Liver (tissue), 9 donors: ENCODE results near the gene CRAMP1. TPM values are rescaled to one million over a fixed set of nuclear protein-coding genes. Genes with fewer than 3 reads are reported as not detected.

Experiments
- DNase-seq: peaks from one replicate; pipeline ENCODE4 v3.0.0-alpha.2; 2017; ENCODE audit warnings: low spot score
- H3K27ac ChIP-seq, 2 donors: one replicate each; pipeline ENCODE4 v1.7.0; 2013; ENCODE audit warnings: inconsistent platforms in 2 of 2, low read length in 2 of 2, control low read depth in 1 of 2, low read depth in 1 of 2, mild to moderate bottlenecking in 1 of 2
- H3K27me3 ChIP-seq, 4 donors: one replicate each; pipeline versions ENCODE4 v1.6.1 to v1.7.0; 2013; ENCODE audit warnings: low read length in 3 of 4, inconsistent platforms in 1 of 4, mild to moderate bottlenecking in 1 of 4, moderate library complexity in 1 of 4; ENCODE audit not compliant: control insufficient read depth in 4 of 4, insufficient read depth in 4 of 4
- H3K36me3 ChIP-seq, 4 donors: one replicate each; pipeline versions ENCODE4 v1.6.1 to v1.7.0; 2013; ENCODE audit warnings: low read length in 3 of 4, mild to moderate bottlenecking in 3 of 4, low read depth in 1 of 4, moderate library complexity in 1 of 4; ENCODE audit not compliant: control insufficient read depth in 4 of 4, insufficient read depth in 3 of 4
- H3K4me1 ChIP-seq, 4 donors: one replicate each; pipeline versions ENCODE4 v1.6.1 to v1.7.0; 2013; ENCODE audit warnings: low read length in 3 of 4, mild to moderate bottlenecking in 3 of 4, moderate library complexity in 1 of 4; ENCODE audit not compliant: control insufficient read depth in 4 of 4, insufficient read depth in 4 of 4
- H3K4me3 ChIP-seq, 3 donors: one replicate each; pipeline versions ENCODE4 v1.6.1 to v1.7.0; 2013; ENCODE audit warnings: low read length in 3 of 3, control low read depth in 1 of 3, low read depth in 1 of 3, mild to moderate bottlenecking in 1 of 3
- H3K9ac ChIP-seq, 2 donors: one replicate each; pipeline ENCODE4 v1.7.0; 2013; ENCODE audit warnings: low read length in 2 of 2, mild to moderate bottlenecking in 2 of 2, moderate library complexity in 2 of 2, control low read depth in 1 of 2, low read depth in 1 of 2
- H3K9me3 ChIP-seq, 4 donors: one replicate each; pipeline versions ENCODE4 v1.6.1 to v1.7.0; 2013; ENCODE audit warnings: low read length in 3 of 4; ENCODE audit not compliant: control insufficient read depth in 4 of 4
- EGR1 ChIP-seq, 2 donors: IDR thresholded peaks; 2 replicates each; pipeline ENCODE4 v1.6.1; 2016 to 2018; ENCODE audit warnings: antibody characterized with exemption in 2 of 2, low read depth in 2 of 2
- FOXA1 ChIP-seq: IDR thresholded peaks from 2 replicates; pipeline ENCODE4 v1.6.1; 2016; ENCODE audit warnings: antibody characterized with exemption
- GABPA ChIP-seq, 2 donors: IDR thresholded peaks in 1 of 2; conservative IDR thresholded peaks in 1 of 2; 2 replicates each; pipeline ENCODE4 v1.6.1; 2016; ENCODE audit warnings: antibody characterized with exemption in 2 of 2, mild to moderate bottlenecking in 1 of 2, moderate library complexity in 1 of 2
- HNF4A ChIP-seq, 2 donors: conservative IDR thresholded peaks; 2 replicates each; pipeline ENCODE4 v1.6.1; 2016; ENCODE audit warnings: antibody characterized with exemption in 2 of 2, mild to moderate bottlenecking in 2 of 2
- HNF4G ChIP-seq: IDR thresholded peaks from 2 replicates; pipeline ENCODE4 v1.6.1; 2016; ENCODE audit warnings: antibody characterized with exemption
- JUND ChIP-seq, 2 donors: IDR thresholded peaks; 2 replicates each; pipeline ENCODE4 v1.6.1; 2016; ENCODE audit warnings: antibody characterized with exemption in 2 of 2
- NR2F2 ChIP-seq: IDR thresholded peaks from 2 replicates; pipeline ENCODE4 v1.6.1; 2016; ENCODE audit warnings: antibody characterized with exemption
- RAD21 ChIP-seq, 2 donors: IDR thresholded peaks; 2 replicates each; pipeline ENCODE4 v1.6.1; 2016; ENCODE audit warnings: antibody characterized with exemption in 2 of 2, mild to moderate bottlenecking in 2 of 2
- RXRA ChIP-seq, 2 donors: IDR thresholded peaks; 2 replicates each; pipeline ENCODE4 v1.6.1; 2017 to 2018; ENCODE audit warnings: antibody characterized with exemption in 2 of 2, mild to moderate bottlenecking in 1 of 2
- TAF1 ChIP-seq: conservative IDR thresholded peaks from 2 replicates; pipeline ENCODE4 v1.6.1; 2016; ENCODE audit warnings: antibody characterized with exemption, mild to moderate bottlenecking
- YY1 ChIP-seq: IDR thresholded peaks from 2 replicates; pipeline ENCODE4 v1.6.1; 2016; ENCODE audit warnings: antibody characterized with exemption, mild to moderate bottlenecking
- WGBS: extraction: QIAGEN DNeasy Blood & Tissue Kit; methylation state at CpG from one replicate; pipeline ENCODE4 v1.1.7; 2013; 5-methylcytosine and 5-hydroxymethylcytosine counted together
- polyA plus RNA-seq, 2 donors: library from polyadenylated mRNA; stranded (reverse) in 1 of 2; unstranded in 1 of 2; fragments of 200-250 nt in 1 of 2; fragments of >200 nt in 1 of 2; fragmentation: Nextera tagmentation in 1 of 2; extraction: Ambion mirVana in 1 of 2; gene quantifications; one replicate each; pipeline versions ENCODE4 v1.2.1 to v1.2.3, GENCODE V29; 2013 to 2015
- total RNA-seq, 2 donors: library from RNA; depleted of rRNA; stranded (reverse); fragments of >200 nt; gene quantifications; one replicate each; pipeline ENCODE4 v1.2.3, GENCODE V29; 2014
- TF ChIP-seq, protein P1 (sequence below): IDR thresholded peaks from 2 replicates; pipeline ENCODE4 v1.6.1; 2016; ENCODE audit warnings: antibody characterized with exemption
- TF ChIP-seq, protein P2 (sequence below): IDR thresholded peaks from 2 replicates; pipeline ENCODE4 v1.6.1; 2016; ENCODE audit warnings: antibody characterized with exemption
- TF ChIP-seq, protein P3 (sequence below): fragments of 150-350 bp; IDR thresholded peaks from 2 replicates; pipeline ENCODE4 v1.5.1; 2017; ENCODE audit warnings: improper control_type of control experiment, low read depth, low read length; ENCODE audit not compliant: missing input control
- donor health status: healthy.
- donor health status: healthy.
- donor health status: healthy.
- donor health status: healthy.
- donor health status: healthy.

The CRAMP1 gene
- total and polyA plus RNA-seq, 4 donors = 1.1 to 6.4 (median 4.2) TPM

DNA sequence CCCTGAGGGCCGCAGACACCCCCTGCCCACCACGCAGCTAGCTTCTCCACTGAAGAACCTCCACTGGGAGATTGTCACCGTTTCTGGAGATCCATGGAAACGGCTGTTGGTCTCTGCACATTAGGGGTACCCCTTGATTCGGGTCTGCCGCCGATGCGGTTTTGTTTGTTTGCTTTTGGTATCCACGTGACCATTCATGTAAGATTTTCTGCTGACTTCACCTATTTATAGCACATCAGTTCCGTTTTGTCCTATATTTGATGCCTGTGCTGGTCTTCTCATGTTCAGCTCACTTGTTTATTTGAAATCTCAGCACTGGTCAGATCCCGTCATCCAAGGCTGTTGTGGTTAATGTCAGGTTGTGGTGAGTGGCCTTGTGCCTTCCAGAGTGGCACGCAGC, 21.1 kb downstream of the CRAMP1 start:
- Histone ChIP-seq H3K9ac (no peak overlapping the region), H3K27me3 (no peaks in the 10 kb centered on the region), H3K4me3 (no peak overlapping the region), H3K27ac (no peak overlapping the region), H3K4me1 (peaks cover 0 to 3% (median 0%) of the 10 kb centered on the region in 4 donors), H3K9me3 (no peaks in the 10 kb centered on the region), H3K36me3 (peaks cover 7 to 68% (median 21%) of the 10 kb centered on the region in 4 donors)
- 94% methylated on average over 12 of the region's 12 CpGs for WGBS
- TF ChIP-seq YY1 (no peak), FOXA1 (no peak), TAF1 (no peak), RAD21 (IDR thresholded peaks at IDR 0.05) (no peak), HNF4G (no peak), JUND (IDR thresholded peaks at IDR 0.05) (no peak)
- TF ChIP-seq, protein P1, sequence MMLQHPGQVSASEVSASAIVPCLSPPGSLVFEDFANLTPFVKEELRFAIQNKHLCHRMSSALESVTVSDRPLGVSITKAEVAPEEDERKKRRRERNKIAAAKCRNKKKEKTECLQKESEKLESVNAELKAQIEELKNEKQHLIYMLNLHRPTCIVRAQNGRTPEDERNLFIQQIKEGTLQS = no peak
- no peak for DNase-seq

DNA sequence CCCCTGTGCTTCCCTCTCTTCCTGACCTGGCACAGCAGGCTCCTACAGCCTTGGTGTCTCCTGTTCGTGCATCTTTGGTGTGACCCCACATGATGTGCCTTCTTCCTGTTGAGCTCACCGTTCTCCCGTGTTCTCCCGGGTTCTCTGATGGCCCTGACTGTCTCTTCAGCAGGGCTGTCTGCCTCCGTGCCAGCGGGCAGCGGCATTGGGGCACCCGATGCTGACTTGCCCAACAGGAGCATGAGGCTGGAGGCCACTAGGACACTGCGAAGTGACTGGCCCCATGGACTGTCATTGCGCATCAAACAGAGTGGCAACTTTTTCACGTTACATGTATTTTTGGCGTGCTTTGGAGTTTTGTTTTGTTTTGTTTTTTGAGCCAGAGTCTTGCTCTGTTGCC, 22.4 kb downstream of the CRAMP1 start:
- H3K4me3 ChIP-seq = no peak overlapping the region
- H3K27me3 ChIP-seq = no peaks in the 10 kb centered on the region
- 98% methylated on average over 12 of the region's 12 CpGs for WGBS
- TF ChIP-seq, protein P2, sequence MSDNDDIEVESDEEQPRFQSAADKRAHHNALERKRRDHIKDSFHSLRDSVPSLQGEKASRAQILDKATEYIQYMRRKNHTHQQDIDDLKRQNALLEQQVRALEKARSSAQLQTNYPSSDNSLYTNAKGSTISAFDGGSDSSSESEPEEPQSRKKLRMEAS = no peak
- TF ChIP-seq, protein P3, sequence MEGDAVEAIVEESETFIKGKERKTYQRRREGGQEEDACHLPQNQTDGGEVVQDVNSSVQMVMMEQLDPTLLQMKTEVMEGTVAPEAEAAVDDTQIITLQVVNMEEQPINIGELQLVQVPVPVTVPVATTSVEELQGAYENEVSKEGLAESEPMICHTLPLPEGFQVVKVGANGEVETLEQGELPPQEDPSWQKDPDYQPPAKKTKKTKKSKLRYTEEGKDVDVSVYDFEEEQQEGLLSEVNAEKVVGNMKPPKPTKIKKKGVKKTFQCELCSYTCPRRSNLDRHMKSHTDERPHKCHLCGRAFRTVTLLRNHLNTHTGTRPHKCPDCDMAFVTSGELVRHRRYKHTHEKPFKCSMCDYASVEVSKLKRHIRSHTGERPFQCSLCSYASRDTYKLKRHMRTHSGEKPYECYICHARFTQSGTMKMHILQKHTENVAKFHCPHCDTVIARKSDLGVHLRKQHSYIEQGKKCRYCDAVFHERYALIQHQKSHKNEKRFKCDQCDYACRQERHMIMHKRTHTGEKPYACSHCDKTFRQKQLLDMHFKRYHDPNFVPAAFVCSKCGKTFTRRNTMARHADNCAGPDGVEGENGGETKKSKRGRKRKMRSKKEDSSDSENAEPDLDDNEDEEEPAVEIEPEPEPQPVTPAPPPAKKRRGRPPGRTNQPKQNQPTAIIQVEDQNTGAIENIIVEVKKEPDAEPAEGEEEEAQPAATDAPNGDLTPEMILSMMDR = no peak
- TF ChIP-seq HNF4A (conservative IDR thresholded peaks at IDR 0.05) = no peak
- no peak for TF ChIP-seq FOXA1
- TF ChIP-seq JUND (IDR thresholded peaks at IDR 0.05) = no peak
- TF ChIP-seq EGR1 (IDR thresholded peaks at IDR 0.05; ENCODE audit: low read depth in 2 of 2) = no peak
- TF ChIP-seq RXRA (IDR thresholded peaks at IDR 0.05) = no peak
- TF ChIP-seq, protein P1 = no peak
- no peak for TF ChIP-seq HNF4G
- H3K9me3 ChIP-seq = no peaks in the 10 kb centered on the region
- H3K36me3 ChIP-seq = peaks cover 9 to 71% (median 30%) of the 10 kb centered on the region in 4 donors
- peaks cover 0 to 3% (median 0%) of the 10 kb centered on the region in 4 donors for H3K4me1 ChIP-seq
- no peak for DNase-seq
- H3K27ac ChIP-seq = no peak overlapping the region
- H3K9ac ChIP-seq = no peak overlapping the region

DNA sequence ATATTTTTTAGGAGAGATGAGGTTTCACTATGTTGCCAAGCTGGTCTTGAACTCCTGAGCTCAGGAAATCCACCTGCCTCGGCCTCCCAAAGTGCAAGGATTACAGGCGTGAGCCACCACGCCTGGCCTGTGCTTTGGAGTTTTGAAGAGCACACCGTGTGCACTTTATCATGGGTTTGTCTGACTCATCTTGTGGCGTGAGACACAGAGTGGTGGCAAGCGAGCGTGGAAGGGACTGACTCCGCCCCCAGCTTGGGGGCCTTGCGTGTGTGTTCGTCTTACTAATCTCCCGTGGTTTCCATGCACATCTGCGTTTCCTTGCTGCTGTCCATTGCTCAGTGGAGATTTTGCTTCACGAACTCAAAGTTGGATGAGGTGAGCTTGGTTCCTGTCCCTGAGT, 22.9 kb downstream of the CRAMP1 start:
- no peak for DNase-seq
- H3K27ac ChIP-seq = no peak overlapping the region
- 96% methylated on average over 13 of the region's 13 CpGs for WGBS
- no peak overlapping the region for H3K9ac ChIP-seq
- H3K9me3 ChIP-seq = no peaks in the 10 kb centered on the region
- H3K36me3 ChIP-seq = peaks cover 9 to 70% (median 32%) of the 10 kb centered on the region in 4 donors
- no peak overlapping the region for H3K4me3 ChIP-seq
- peaks cover 0 to 3% (median 0%) of the 10 kb centered on the region in 4 donors for H3K4me1 ChIP-seq
- no peaks in the 10 kb centered on the region for H3K27me3 ChIP-seq
- no peak for TF ChIP-seq FOXA1
- no peak for TF ChIP-seq EGR1 (IDR thresholded peaks at IDR 0.05; ENCODE audit: low read depth in 2 of 2)
- TF ChIP-seq, protein P2 = no peak
- no peak for TF ChIP-seq HNF4G
- TF ChIP-seq TAF1 = no peak
- no peak for TF ChIP-seq NR2F2
- no peak for TF ChIP-seq RXRA (IDR thresholded peaks at IDR 0.05)
- TF ChIP-seq, protein P3 = no peak
- TF ChIP-seq, protein P1 = no peak
- TF ChIP-seq RAD21 (IDR thresholded peaks at IDR 0.05) = no peak
- TF ChIP-seq JUND (IDR thresholded peaks at IDR 0.05) = no peak
- no peak for TF ChIP-seq GABPA (IDR thresholded peaks at IDR 0.05 in 1 of 2, conservative IDR thresholded peaks at IDR 0.05 in 1 of 2)
